GM23338 (cell line): Measurements from ENCODE around the gene APBA1. TPM values are rescaled to one million over a fixed set of nuclear protein-coding genes. Genes with fewer than 3 reads are reported as not detected.

Experiments
- ATAC-seq: fragments of 200-7000 bp; cut with Tn5 transposase; 3 replicates; pipeline ENCODE4 v1.9.1; 2020
- DNase-seq: peaks from one replicate; pipeline ENCODE4 v3.0.0-alpha.2; 2015; ENCODE audit warnings: low spot score
- H2AFZ ChIP-seq: fragments of 200-600 bp; sonication (generic); 2 replicates; pipeline ENCODE4 v1.8.0; 2016; ENCODE audit warnings: antibody characterized with exemption, mild to moderate bottlenecking, moderate library complexity
- H3F3A ChIP-seq: fragments of 200-600 bp; sonication (generic); replicated peaks from 2 replicates; pipeline ENCODE4 v1.8.0; 2017; ENCODE audit warnings: antibody characterized with exemption, mixed run types, low read depth
- H3K27ac ChIP-seq: fragments of 200-600 bp; sonication (generic); 2 replicates; pipeline ENCODE4 v1.6.1; 2016; ENCODE audit warnings: low read depth
- H3K27me3 ChIP-seq: fragments of 200-600 bp; sonication (generic); 2 replicates; pipeline ENCODE4 v1.8.0; 2016; ENCODE audit warnings: mild to moderate bottlenecking, mixed run types, moderate library complexity; ENCODE audit not compliant: insufficient read depth
- H3K36me3 ChIP-seq: fragments of 200-600 bp; sonication (generic); 2 replicates; pipeline ENCODE4 v1.8.0; 2016; ENCODE audit warnings: mild to moderate bottlenecking; ENCODE audit not compliant: insufficient read depth
- H3K4me1 ChIP-seq: fragments of 200-600 bp; sonication (generic); 2 replicates; pipeline ENCODE4 v1.8.0; 2016; ENCODE audit warnings: mild to moderate bottlenecking, moderate library complexity; ENCODE audit not compliant: insufficient read depth
- H3K4me2 ChIP-seq: fragments of 200-600 bp; sonication (generic); 2 replicates; pipeline ENCODE4 v1.7.1; 2017; ENCODE audit warnings: mixed run types
- H3K4me3 ChIP-seq: fragments of 200-600 bp; sonication (generic); 2 replicates; pipeline ENCODE4 v1.6.1; 2016; ENCODE audit warnings: mixed run types
- H3K79me2 ChIP-seq: fragments of 200-600 bp; sonication (generic); replicated peaks from 2 replicates; pipeline ENCODE4 v1.8.0; 2017; ENCODE audit warnings: mild to moderate bottlenecking; ENCODE audit not compliant: insufficient read depth
- H3K9me2 ChIP-seq: fragments of 200-600 bp; sonication (generic); 2 replicates; pipeline ENCODE4 v1.8.0; 2017; ENCODE audit not compliant: insufficient read depth
- H4K20me1 ChIP-seq: fragments of 200-600 bp; sonication (generic); replicated peaks from 2 replicates; pipeline ENCODE4 v1.8.0; 2017; ENCODE audit warnings: mild to moderate bottlenecking; ENCODE audit not compliant: insufficient read depth
- H3K27ac Mint-ChIP-seq: 2 replicates; pipeline ENCODE4 v1.8.0; 2020; ENCODE audit warnings: inconsistent platforms, mild to moderate bottlenecking, moderate library complexity, mixed read lengths
- H3K27me3 Mint-ChIP-seq: 3 replicates; pipeline ENCODE4 v1.8.0; 2022; ENCODE audit warnings: low read depth, mild to moderate bottlenecking, moderate library complexity, mixed read lengths, inconsistent platforms; ENCODE audit not compliant: insufficient read depth, poor library complexity
- H3K36me3 Mint-ChIP-seq: 3 replicates; pipeline ENCODE4 v1.8.0; 2021; ENCODE audit warnings: low read depth, mild to moderate bottlenecking, inconsistent platforms, moderate library complexity, mixed read lengths
- H3K4me1 Mint-ChIP-seq: 3 replicates; pipeline ENCODE4 v1.8.0; 2020; ENCODE audit warnings: mild to moderate bottlenecking, inconsistent platforms, mixed read lengths
- H3K4me3 Mint-ChIP-seq: 3 replicates; pipeline ENCODE4 v1.8.0; 2021; ENCODE audit warnings: moderate library complexity, mild to moderate bottlenecking, inconsistent platforms, mixed read lengths
- H3K9me3 Mint-ChIP-seq: 3 replicates; pipeline ENCODE4 v1.8.0; 2020; ENCODE audit warnings: moderate library complexity, mild to moderate bottlenecking, inconsistent platforms, mixed read lengths
- CREB1 ChIP-seq: fragments of 250-450 bp; sonication (Bioruptor Pico); IDR thresholded peaks from 2 replicates; pipeline ENCODE4 v1.5.0; 2020; ENCODE audit warnings: low read depth, mild to moderate bottlenecking, moderate library complexity
- ETS1 ChIP-seq: IDR thresholded peaks from 2 replicates; pipeline ENCODE4 v1.6.1; 2016; ENCODE audit warnings: antibody characterized with exemption
- EZH2 ChIP-seq: fragments of 200-600 bp; sonication (generic); IDR thresholded peaks from one replicate; pipeline ENCODE4 v1.8.0; 2017; ENCODE audit warnings: antibody characterized with exemption, mild to moderate bottlenecking, low read depth; ENCODE audit not compliant: unreplicated experiment
- JUNB ChIP-seq: IDR thresholded peaks from one replicate; pipeline ENCODE4 v1.6.1; 2016; ENCODE audit warnings: antibody characterized with exemption; ENCODE audit not compliant: unreplicated experiment
- STAT1 ChIP-seq: IDR thresholded peaks from one replicate; pipeline ENCODE4 v1.6.1; 2016; ENCODE audit warnings: antibody characterized with exemption; ENCODE audit not compliant: unreplicated experiment
- ZNF114 ChIP-seq: fragments of 250-450 bp; sonication (Bioruptor Pico); IDR thresholded peaks from 2 replicates; pipeline ENCODE4 v1.5.0; 2020; ENCODE audit warnings: mild to moderate bottlenecking, moderate library complexity
- ZNF331 ChIP-seq: fragments of 250-450 bp; sonication (Bioruptor Pico); IDR thresholded peaks from 2 replicates; pipeline ENCODE4 v1.5.0; 2020; ENCODE audit warnings: low read depth, mild to moderate bottlenecking, moderate library complexity
- polyA plus RNA-seq: library from polyadenylated mRNA; unstranded; fragments of >200 nt; fragmentation: Nextera tagmentation; extraction: Ambion mirVana; gene quantifications from 2 replicates; pipeline ENCODE4 v1.2.1, GENCODE V29; 2016
- total RNA-seq: library from RNA; depleted of rRNA; stranded (reverse); fragments of >200 nt; shearing (Covaris generic); gene quantifications from 2 replicates; pipeline ENCODE4 v1.2.3, GENCODE V29; 2014
- TF ChIP-seq, protein P1 (sequence below), 2 experiments: fragments of 200-600 bp in 1 of 2; sonication (generic) in 1 of 2; conservative IDR thresholded peaks; 2 replicates each; pipeline versions ENCODE4 v1.5.1 to v1.6.1; 2016 to 2017; ENCODE audit warnings: antibody characterized with exemption in 2 of 2, low read depth in 2 of 2, mild to moderate bottlenecking in 2 of 2, moderate library complexity in 1 of 2
- TF ChIP-seq, protein P2 (sequence below): fragments of 250-450 bp; sonication (Bioruptor Pico); IDR thresholded peaks from 2 replicates; pipeline ENCODE4 v1.5.0; 2020; ENCODE audit warnings: mild to moderate bottlenecking, moderate library complexity

The APBA1 gene
- total and polyA plus RNA-seq, 2 experiments from 2014 or later: 0.26 to 1.0 TPM

GRCh38 chr9:69470186-69470977 is 201.8 kb downstream of the APBA1 start (continued):
- TF ChIP-seq, protein P1, sequence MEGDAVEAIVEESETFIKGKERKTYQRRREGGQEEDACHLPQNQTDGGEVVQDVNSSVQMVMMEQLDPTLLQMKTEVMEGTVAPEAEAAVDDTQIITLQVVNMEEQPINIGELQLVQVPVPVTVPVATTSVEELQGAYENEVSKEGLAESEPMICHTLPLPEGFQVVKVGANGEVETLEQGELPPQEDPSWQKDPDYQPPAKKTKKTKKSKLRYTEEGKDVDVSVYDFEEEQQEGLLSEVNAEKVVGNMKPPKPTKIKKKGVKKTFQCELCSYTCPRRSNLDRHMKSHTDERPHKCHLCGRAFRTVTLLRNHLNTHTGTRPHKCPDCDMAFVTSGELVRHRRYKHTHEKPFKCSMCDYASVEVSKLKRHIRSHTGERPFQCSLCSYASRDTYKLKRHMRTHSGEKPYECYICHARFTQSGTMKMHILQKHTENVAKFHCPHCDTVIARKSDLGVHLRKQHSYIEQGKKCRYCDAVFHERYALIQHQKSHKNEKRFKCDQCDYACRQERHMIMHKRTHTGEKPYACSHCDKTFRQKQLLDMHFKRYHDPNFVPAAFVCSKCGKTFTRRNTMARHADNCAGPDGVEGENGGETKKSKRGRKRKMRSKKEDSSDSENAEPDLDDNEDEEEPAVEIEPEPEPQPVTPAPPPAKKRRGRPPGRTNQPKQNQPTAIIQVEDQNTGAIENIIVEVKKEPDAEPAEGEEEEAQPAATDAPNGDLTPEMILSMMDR (conservative IDR thresholded peaks at IDR 0.05; ENCODE audit: low read depth in 2 of 2): no peak
- TF ChIP-seq EZH2: no peak
- no peak for TF ChIP-seq CREB1 (CRISPR knock-in tag)
- no peak for TF ChIP-seq ZNF331 (CRISPR knock-in tag)
- TF ChIP-seq JUNB: no peak
- TF ChIP-seq ZNF114 (CRISPR knock-in tag): no peak
- TF ChIP-seq ETS1: no peak

GRCh38 chr9:69469136-69469535 is 203.0 kb downstream of the APBA1 start:
- H3K4me3 ChIP-seq: no peak overlapping the region
- H3K9me3 Mint-ChIP-seq: no peaks in the 10 kb centered on the region
- H3K27ac ChIP-seq: no peak overlapping the region
- no peaks in the 10 kb centered on the region for H3K36me3 ChIP-seq
- no peak overlapping the region for H3K4me2 ChIP-seq
- peaks cover 12% of the 10 kb centered on the region for H3K4me1 Mint-ChIP-seq
- TF ChIP-seq, protein P2, sequence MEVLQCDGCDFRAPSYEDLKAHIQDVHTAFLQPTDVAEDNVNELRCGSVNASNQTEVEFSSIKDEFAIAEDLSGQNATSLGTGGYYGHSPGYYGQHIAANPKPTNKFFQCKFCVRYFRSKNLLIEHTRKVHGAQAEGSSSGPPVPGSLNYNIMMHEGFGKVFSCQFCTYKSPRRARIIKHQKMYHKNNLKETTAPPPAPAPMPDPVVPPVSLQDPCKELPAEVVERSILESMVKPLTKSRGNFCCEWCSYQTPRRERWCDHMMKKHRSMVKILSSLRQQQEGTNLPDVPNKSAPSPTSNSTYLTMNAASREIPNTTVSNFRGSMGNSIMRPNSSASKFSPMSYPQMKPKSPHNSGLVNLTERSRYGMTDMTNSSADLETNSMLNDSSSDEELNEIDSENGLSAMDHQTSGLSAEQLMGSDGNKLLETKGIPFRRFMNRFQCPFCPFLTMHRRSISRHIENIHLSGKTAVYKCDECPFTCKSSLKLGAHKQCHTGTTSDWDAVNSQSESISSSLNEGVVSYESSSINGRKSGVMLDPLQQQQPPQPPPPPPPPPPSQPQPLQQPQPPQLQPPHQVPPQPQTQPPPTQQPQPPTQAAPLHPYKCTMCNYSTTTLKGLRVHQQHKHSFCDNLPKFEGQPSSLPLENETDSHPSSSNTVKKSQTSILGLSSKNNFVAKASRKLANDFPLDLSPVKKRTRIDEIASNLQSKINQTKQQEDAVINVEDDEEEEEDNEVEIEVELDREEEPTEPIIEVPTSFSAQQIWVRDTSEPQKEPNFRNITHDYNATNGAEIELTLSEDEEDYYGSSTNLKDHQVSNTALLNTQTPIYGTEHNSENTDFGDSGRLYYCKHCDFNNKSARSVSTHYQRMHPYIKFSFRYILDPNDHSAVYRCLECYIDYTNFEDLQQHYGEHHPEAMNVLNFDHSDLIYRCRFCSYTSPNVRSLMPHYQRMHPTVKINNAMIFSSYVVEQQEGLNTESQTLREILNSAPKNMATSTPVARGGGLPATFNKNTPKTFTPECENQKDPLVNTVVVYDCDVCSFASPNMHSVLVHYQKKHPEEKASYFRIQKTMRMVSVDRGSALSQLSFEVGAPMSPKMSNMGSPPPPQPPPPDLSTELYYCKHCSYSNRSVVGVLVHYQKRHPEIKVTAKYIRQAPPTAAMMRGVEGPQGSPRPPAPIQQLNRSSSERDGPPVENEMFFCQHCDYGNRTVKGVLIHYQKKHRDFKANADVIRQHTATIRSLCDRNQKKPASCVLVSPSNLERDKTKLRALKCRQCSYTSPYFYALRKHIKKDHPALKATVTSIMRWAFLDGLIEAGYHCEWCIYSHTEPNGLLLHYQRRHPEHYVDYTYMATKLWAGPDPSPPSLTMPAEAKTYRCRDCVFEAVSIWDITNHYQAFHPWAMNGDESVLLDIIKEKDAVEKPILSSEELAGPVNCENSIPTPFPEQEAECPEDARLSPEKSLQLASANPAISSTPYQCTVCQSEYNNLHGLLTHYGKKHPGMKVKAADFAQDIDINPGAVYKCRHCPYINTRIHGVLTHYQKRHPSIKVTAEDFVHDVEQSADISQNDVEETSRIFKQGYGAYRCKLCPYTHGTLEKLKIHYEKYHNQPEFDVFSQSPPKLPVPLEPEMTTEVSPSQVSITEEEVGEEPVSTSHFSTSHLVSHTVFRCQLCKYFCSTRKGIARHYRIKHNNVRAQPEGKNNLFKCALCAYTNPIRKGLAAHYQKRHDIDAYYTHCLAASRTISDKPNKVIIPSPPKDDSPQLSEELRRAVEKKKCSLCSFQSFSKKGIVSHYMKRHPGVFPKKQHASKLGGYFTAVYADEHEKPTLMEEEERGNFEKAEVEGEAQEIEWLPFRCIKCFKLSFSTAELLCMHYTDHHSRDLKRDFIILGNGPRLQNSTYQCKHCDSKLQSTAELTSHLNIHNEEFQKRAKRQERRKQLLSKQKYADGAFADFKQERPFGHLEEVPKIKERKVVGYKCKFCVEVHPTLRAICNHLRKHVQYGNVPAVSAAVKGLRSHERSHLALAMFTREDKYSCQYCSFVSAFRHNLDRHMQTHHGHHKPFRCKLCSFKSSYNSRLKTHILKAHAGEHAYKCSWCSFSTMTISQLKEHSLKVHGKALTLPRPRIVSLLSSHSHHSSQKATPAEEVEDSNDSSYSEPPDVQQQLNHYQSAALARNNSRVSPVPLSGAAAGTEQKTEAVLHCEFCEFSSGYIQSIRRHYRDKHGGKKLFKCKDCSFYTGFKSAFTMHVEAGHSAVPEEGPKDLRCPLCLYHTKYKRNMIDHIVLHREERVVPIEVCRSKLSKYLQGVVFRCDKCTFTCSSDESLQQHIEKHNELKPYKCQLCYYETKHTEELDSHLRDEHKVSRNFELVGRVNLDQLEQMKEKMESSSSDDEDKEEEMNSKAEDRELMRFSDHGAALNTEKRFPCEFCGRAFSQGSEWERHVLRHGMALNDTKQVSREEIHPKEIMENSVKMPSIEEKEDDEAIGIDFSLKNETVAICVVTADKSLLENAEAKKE: no peak
- TF ChIP-seq, protein P1 (conservative IDR thresholded peaks at IDR 0.05; ENCODE audit: low read depth in 2 of 2): no peak
- TF ChIP-seq JUNB: no peak
- no peak for TF ChIP-seq EZH2
- TF ChIP-seq ETS1: no peak
- no peak for TF ChIP-seq STAT1
- no peak overlapping the region for H3K27ac Mint-ChIP-seq
- no peaks in the 10 kb centered on the region for H3K36me3 Mint-ChIP-seq
- H3K4me3 Mint-ChIP-seq: no peak overlapping the region
- 0 out of 2 replicates have a peak, but pooled peaks cover 3% of the 10 kb centered on the region for H3K9me2 ChIP-seq
- H3K79me2 ChIP-seq: no peaks in the 10 kb centered on the region
- H3K27me3 Mint-ChIP-seq: peaks cover 2% of the 10 kb centered on the region
- ATAC-seq: no peak
- no peaks in the 10 kb centered on the region for H3F3A ChIP-seq
- no peak overlapping the region for H2AFZ ChIP-seq
- DNase-seq: no peak
- H3K27me3 ChIP-seq: no peaks in the 10 kb centered on the region
- H4K20me1 ChIP-seq: no peaks in the 10 kb centered on the region
- H3K4me1 ChIP-seq: no peaks in the 10 kb centered on the region
